Hepatocyte (in vitro differentiated cells): ENCODE results near the gene WDR91.

Source experiments
- EZH2 ChIP-seq: fragments of 200-600 bp; sonication (generic); IDR thresholded peaks from 2 replicates; pipeline ENCODE4 v1.6.1; 2016; ENCODE audit warnings: antibody characterized with exemption, mild to moderate bottlenecking, borderline replicate concordance
- TF ChIP-seq, protein P1 (sequence below): fragments of 200-600 bp; sonication (generic); IDR thresholded peaks from 2 replicates; pipeline ENCODE4 v1.5.1; 2016; ENCODE audit warnings: antibody characterized with exemption, mild to moderate bottlenecking; ENCODE audit not compliant: poor library complexity

DNA sequence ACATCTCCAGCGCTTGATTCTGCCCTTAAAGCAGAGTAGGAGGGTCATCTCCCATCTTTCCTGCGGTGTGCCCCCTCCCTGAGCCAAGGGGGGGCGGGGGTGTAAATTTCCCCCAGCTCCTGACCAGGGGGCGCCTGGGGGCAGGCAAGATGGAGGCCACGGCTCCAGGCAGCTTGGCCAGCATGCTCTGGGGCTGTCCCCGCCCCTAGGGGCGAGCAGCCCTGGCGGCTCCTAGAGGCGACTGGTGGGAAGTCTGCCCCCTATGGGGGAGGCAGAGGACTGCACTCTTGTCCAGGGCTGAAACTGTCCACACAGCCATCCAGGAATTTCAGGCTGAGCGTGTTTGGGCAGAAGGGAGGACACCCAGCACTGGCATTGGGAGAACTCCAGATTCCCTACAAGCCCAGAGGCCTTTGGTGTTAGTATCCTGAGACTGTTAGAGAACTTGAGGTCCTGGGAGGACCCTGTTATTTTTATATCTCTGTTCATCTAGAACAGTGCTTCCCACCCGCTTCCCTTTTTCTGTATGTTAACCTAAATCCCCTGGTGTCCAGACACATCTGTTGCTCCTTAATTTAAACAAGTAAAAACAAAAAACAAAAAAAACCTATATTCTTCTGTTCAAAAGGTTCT lies 26.9 kb upstream of the WDR91 start:
- TF ChIP-seq, protein P1, sequence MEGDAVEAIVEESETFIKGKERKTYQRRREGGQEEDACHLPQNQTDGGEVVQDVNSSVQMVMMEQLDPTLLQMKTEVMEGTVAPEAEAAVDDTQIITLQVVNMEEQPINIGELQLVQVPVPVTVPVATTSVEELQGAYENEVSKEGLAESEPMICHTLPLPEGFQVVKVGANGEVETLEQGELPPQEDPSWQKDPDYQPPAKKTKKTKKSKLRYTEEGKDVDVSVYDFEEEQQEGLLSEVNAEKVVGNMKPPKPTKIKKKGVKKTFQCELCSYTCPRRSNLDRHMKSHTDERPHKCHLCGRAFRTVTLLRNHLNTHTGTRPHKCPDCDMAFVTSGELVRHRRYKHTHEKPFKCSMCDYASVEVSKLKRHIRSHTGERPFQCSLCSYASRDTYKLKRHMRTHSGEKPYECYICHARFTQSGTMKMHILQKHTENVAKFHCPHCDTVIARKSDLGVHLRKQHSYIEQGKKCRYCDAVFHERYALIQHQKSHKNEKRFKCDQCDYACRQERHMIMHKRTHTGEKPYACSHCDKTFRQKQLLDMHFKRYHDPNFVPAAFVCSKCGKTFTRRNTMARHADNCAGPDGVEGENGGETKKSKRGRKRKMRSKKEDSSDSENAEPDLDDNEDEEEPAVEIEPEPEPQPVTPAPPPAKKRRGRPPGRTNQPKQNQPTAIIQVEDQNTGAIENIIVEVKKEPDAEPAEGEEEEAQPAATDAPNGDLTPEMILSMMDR, result peak; percentile 21
- no peak for TF ChIP-seq EZH2
